Epidermal melanocyte (primary cell): ENCODE results near the gene COQ7.

ENCODE experiments used
- DNase-seq: peaks from one replicate; pipeline ENCODE4 v3.0.0; 2011; ENCODE audit warnings: low spot score; ENCODE audit not compliant: insufficient read length

Gene COQ7

DNA sequence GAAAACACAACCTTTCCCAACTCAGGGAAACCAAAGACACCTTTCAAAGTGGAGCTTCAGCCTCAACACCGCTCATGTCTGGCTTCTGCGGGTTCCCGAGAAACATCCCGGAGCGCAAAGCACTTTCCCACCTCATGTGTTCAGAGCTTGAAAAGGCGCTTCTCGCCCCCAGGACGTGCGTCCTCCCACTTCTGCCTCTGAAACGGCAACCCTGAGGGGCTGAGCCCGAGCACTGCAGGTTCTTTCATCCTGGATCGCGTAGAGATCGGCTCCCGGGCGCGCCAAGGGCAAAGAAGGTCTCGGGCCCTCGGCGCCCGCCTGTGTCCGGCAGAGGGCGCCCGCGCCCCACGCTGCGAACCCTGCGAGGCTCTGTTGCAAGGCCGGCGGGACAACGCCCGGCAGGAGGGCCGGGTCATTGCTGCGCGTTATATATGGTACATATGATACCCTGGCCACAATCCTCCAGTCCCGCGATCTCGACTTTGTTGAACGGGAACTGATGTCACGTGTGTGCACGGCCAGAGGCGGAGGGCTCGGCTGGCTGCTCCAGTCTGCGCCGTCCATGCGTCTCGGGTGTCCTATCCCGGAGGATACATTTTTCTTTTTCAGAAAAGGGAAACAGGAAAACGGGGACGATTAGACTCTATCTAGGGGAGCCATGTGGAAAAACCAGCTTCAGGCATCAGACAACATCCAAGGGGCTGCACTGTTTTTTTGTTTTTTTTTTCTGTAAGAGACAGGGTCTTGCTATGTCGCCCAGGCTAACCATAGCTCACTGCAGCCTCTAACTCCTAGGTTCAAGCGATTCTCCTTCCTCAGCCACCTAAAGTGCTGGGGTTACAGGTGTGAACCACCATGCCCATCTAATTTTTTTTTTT lies 19.1 kb downstream of the COQ7 start:
- peak; percentile 44 for DNase-seq

DNA sequence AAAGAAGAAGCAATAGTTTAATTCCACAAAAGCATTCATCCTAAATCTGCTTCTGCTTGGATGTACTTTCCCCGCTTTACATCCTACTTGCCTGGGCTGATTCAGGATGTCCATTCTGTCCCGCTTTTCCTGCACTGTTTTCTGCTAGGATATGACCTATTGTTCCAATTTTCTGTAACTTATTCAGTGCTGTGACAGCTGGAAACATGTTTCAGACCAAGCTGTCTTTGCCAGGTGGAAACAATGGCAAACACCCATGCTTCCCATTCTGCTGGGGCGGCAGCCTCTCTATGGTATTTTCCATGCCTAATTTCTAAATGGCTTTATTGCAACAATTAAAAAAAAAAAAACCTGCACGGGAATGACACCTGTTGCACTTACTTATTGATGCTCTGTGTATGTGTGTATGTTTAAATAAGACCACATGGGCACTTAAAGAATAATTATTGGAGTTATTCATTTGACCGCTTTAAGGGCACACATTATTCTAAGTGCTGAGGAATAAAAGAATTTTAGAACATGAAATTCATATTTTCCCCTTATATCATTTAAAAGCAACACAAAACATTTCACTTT lies 21.0 kb downstream of the COQ7 start:
- no peak for DNase-seq

DNA sequence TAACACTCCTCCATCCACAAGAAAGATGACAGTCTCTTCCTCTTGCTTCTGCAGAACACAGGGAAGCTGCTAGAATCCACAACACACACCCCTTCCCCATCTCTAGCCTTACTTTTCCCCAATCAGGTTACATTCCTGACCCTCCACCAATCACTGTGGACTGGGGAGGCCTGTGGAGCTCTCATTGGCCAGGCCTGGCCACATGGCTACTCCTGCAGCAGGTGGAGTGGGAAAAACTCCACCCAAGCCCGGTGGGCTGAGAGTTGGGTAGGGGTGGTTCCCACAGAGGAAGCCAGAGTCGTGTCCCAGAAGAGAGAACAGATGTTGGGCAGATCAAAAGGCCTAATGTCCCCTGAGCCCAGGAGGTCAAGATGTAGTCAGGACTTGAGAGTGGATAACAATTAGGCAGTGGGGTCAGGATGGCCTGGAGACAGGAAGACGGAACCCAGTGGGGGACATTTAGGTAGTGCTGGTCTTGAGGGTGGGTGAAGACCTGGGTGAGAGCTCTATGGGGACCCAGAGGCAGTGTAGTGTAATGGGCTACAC lies 22.1 kb downstream of the COQ7 start:
- DNase-seq, result no peak

DNA sequence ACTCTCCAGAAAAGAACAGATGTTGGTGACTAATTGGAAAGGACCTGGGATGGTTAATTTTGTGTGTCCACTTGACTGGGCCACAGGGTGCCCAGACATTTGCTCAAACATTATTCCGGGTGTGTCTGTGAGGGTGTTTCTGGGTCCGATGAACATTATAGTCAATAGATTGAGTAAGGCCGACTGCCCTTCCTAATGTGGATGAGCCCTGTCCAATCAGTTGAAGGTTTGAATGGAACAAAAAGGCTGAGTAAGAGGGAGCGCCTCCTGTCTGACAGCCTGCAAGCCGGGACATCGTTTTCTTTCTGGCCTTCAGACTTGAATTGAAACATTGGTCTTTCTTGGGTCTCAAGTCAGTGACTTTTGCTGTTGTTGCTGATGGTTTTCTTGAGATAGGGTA lies 23.5 kb downstream of the COQ7 start:
- DNase-seq, result no peak

DNA sequence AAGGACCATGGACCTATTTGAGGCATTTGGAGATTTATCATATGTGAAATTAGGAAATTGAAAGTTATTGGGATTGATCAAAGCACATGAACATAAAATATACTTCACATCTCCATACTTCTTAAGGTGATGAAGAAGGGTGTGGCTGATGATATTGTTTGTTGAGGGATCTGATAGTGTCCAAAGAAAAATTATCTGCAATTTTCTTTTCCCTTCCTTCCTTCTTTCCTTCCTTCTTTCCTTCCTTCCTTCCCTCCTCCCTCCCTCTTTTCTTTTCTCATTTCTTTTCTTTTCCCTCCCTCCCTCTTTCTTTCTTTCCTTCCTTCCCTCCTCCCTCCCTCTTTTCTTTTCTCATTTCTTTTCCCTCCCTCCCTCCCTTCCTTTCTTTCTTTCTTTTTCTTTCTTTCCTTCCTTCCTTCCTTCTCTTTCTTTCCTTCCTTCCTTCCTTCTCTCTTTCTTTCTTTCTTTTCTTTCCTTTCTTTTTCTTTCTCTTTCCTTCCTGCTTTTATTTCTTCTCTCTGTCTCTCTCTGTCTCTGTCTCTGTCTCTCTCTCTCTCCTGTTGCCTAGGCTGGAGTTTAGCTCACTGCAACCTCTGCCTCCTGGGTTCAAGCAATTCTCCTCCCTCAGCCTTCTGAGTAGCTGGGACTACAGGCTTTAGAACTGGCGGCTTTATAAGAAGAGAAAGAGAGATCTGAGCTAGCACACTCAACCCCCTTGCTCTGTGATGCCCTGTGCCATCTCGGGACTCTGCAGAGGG lies 25.4 kb downstream of the COQ7 start:
- DNase-seq, result no peak

DNA sequence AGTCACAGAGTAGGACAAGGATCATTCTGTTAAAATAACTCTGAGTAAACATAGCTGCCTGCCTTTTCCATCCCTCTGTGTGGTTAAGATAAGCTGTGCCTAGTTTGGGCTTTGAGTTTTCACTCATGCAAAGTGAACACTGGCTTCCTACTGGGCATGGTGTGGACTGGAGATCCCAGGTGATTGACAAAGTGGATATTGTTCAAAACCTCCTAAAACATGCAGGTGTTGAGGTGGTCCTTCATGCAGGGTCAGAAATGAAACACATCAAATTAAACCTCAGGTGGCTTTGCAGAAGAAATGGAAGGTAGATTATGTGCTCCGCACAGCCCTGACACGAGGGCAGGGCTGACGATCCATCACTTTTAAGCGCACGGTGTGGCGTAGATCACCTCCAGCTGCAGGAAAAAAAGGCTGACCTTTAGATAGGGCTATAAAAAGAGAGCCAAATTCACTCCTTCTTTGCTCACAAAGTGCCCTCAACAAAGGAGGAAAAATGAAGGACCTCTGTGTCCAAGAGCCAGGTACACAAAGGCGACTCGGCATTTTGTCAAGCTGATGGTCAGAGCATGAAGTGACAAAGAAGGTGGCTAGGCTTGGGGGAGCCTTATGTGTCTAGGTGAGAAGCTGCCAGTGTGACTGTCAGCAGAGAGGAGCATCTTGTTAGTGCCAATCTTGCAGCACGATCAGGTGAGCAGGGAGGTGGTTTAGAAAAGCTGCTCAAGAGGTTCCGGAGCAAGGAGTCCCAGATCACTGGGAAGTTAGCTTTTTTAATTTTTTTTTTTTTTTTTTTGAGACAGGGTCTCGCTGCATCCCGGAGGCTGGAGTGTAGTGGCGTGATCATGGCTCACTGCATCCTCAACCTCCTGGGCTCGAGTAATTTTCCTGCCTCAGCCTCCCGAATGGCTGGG lies 26.5 kb downstream of the COQ7 start:
- DNase-seq, result no peak

DNA sequence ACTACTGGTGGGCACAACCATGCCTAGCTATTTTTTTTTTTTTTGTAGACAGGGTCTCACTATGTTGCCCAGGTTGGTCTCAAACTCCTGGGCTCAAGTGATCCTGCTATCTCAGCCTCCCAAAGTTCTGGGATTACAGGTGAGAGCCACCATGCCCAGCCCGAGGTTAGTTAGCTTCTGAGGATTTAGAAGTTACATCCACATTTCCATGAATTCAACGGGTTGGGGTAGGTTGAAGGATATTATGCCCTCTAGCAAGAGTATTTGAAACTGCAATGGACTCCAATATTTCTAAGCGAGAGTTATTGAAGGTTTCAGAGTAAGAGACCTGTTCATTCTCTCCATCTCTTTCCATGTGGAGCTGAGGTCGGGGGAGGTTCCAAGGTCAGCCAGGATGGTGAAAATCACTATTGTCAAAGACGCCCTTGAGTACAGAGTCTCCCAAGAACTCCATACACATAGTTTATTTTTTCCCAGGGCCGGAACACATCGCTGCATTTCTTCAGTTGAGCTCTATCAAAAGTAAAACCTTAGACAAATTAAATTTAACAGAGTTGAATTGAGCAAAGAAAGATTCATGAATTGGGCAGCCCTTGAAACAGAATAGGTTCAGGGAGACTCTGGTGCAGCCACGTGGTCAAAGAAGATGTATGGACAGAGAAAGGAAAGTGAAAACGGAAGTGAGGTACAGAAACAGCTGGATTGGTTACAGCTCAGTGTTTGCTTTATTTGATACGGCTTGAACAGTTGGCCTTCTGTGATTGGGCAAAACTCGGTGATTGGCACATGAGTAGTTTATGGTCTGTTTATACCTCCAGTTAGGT lies 27.3 kb downstream of the COQ7 start:
- no peak for DNase-seq

DNA sequence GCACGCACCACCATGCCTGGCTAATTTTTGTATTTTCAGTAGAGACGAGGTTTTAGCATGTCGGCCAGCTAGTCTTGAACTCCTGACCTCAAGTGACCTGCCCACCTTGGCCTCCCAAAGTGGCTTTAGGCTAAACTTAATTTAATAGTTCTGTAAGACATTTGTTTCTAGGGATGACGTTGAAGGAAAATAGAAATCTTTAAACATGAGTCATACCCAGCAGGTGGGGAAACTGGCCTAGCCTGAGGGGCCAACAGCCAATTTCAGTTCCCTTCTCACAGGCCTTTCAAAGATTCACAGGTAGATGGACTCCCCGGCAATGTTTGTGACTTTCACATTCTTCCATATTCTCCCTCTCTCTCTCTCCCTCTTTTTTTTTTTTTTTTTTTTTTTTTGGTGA lies 28.2 kb downstream of the COQ7 start:
- DNase-seq, result no peak

DNA sequence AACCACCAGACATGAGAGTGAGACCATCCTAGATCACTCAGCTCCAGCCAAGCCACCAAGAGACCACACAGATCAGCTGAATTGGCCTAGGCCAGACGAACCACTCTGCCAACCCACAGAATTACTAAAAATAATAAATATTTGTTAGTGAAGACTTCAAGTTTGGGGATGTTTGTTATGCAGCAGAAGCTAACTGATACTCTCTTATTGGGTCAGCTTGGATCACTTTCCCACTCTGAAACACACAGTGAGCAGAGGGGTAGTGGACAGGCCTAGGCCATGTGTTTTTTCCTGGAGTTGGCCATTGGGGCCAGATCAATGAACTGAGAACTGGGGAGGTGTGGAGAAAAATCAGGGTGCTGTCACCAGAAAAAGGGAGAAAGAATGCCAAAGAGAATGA lies 30.8 kb downstream of the COQ7 start:
- DNase-seq, result no peak

DNA sequence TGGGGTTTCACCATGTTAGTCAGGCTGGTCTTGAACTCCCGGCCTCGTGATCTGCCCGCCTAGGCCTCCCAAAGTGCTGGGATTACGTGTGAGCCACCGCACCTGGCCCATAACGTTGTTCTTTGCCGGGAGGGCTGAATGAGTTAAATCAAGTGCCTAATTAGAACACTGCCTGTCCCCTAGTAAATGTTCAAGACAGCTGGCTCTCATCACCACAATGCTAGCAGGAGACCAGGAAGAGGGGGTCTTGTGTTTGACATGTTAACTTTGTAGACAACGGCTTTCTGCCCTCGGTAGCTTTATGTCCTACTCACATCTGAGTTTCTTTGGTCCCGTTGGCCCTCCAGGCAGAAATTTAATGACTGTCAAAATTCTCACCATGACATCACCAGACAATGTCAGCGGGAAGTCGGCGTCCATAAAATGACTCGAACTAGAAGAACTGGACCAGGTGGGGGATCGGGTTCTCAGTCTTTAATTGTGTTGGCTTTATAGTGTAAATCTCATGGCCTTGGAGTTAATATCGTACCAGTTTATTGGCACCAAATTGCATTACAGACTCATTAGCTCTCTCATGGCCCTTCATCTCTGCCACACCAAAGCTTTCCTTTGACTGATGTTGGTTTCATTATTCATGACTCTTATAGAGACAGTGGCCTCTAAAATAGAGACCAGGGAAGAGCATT lies 34.9 kb downstream of the COQ7 start:
- DNase-seq, result no peak

DNA sequence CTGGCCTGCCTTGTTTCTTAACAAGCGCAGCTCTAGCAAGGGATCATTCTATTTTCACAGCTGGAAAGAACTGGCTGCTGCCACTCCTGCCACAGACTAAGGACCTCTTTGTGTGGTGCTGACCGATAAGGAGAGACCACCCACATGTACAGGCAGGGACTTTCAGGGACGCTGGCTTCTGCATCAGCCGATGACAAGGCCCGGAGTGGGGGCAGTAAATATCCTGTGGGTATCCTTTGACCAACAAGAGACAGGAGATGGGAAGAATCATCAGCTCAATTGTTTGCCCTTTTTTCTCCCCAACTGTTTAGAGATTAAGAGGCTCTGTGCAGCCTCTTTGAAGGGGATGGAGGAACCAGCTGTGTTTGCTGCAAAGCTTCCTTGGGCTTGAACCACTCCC lies 37.2 kb downstream of the COQ7 start:
- DNase-seq, result no peak

DNA sequence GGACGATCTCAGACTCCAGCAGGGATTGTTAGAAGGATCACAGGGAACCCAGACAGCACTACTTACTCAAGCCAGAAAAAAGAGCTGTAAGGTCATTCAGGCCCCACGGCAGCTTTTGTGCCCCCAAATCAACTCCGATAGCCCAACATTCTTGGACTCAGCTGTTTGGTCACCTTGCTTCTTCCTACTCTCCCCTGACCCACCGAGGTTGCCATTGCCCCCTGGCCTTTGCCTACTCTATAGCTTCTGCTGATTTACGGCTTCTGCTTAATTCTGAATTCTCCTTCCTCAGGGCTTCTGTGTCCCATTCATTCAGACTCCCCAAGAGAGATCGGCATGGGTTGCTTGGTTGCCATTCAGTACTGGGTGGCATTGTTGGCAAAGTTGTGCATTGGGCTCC lies 37.7 kb downstream of the COQ7 start:
- DNase-seq, result no peak

DNA sequence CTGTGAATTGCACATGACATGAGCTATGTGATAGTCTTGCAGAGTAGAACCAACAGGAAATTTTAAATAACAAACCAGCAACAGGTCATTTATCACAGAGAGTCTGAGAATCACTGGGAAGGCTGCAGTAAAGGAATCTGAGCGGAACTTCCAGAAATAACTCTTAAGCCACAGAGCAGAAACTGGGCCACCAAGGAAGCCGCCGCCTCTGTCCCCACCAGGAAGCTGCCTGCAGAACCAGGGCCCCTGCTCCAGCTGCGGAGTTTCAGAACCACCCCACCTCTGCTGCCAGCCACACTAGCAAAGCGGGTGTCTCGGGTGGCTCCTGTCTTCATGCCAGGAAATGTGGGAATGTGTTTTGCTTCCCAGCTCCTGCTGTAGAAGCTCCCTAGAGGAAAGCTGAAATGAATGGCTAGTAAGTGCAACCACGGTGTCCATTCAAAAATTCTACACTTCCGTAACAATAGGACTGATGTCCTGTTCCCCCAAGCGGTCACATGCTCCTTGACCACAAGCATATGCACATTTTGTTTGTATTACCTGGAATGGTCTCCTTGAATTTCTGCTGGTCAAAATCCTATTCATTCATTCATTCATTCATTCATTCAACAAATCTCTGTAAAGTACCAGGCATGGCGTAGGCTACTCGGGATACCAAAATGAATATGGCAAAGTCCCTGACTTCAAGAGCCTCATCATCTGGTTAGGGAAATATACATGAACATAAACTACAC lies 38.6 kb downstream of the COQ7 start:
- DNase-seq, result no peak

DNA sequence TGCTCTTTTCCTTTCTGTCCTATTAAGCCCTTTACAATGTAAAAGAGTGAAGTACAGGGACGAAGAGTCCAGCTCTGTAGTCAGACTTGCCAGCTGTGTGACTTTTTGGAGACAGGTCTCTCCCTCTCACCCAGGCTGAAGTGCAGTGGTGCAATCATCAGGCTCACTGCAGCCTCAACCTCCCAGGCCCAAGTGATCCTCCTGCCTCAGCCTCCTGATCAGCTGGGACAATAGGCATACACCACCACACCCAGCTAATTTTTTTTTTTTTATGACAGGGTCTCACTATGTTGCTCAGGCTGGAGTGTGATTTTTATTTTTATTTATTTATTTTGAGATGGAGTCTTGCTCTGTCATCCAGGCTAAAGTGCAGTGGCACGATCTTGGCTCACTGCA lies 39.2 kb downstream of the COQ7 start:
- no peak for DNase-seq

DNA sequence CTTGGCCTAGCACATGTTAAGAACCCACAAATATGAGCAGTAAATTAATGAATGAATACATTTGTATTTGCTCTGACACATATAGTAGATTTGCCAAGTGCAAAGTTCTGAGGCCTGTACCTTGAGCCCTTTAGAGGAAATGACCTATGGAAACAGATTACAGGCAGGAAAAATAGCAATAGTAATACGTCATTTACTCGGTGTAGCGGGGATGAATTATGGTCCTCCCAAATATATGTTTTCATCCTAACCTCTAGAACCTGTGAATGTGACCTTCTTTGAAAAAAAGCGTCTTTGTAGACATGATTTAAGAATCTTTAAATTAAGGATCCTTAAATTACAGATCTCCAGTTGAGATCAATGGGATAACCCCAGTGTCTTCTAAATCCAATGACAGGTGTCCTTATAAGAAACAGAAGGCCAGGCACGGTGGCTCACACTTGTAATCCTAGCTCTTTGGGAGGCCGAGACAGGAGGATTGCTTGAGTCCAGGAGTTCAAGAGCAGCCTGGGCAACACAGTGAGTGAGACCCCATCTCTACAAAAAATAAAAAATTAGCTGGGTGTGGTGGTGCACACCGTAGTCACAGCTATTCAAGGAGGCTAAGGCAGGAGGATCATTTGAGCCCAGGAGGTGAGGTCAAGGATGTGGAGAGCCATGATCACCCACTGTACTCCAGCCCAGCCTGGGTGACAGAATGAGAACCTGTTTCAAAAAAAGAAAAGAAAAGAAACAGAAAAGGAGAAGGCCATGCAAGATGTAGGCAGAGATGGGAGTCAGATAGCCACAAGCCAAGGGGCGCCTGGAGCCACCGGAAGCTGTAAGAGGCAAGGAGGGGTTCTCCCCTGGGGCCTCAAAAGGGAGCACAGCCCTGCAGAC lies 41.2 kb downstream of the COQ7 start:
- no peak for DNase-seq

DNA sequence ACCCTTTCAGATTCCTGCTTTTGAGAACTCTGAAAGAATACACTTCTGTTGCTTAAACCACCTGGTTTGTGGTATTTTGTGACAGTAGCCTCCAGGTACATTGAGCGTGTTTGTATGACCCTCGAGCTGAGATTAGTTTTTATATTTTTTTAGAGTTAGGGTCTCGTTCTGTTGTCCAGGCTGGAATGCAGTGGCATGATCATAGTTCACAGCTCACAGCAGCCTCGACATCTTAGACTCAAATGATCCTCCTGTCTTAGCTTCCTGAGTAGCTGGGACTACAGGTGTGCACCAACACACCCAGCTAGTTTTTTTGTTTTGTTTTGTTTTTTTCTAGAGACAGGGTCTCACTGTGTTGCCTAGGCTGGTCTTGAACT lies 41.9 kb downstream of the COQ7 start:
- no peak for DNase-seq

DNA sequence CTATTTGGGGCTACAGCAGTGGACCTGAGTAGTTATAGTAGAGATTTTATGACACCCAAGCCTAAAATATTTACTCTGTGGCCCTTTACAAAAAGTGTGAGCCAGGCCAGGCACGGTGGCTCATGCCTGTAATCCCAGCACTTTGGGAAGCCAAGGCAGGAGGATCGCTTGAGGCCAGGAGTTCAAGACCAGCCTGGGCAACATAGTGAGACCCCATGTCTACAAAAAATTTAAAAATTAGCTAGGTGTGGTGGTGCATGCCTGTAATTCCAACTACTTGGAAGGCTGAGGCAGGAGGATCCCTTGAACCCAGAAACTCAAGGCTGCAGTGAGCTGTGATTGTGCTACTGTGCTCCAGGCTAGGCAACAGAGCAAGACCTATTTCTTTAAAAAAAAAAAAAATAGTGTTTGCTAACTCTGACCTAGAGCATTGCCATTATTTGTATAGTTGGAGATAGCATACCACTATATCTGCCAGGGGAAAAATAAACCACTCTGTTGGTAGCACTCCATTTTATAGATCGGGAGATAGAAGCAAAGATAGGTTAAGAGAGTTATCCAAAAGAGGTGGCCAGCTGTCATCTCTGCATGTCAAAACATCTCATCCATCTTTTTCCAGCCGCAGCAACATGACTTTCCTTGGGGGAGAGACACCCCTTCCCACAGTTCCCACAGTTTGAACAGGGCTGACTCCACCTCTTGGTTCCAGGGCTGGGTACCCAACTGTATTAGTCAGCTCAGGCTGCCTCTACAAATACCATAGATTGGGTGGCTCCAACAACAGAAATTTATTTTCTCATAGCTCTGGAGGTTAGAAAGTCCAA lies 43.3 kb downstream of the COQ7 start:
- DNase-seq, result no peak
